Heart left ventricle (tissue), 13 donors: Measurements from ENCODE around the gene SEC23B.

Experiments
- CTCF ChIP-seq, 12 donors: fragments of 200-600 bp; sonication (generic) in 4 of 12; IDR thresholded peaks; one replicate each; pipeline versions ENCODE4 v1.5.0 to v1.8.0; 2018 to 2022; ENCODE audit warnings: antibody characterized with exemption in 12 of 12, mild to moderate bottlenecking in 5 of 12
- POLR2A ChIP-seq, 2 donors: fragments of 450-650 bp; IDR thresholded peaks; one replicate each; pipeline ENCODE4 v1.6.1; 2017; ENCODE audit warnings: antibody characterized with exemption in 2 of 2, mild to moderate bottlenecking in 2 of 2, moderate library complexity in 2 of 2
- donor health status: ischemic (EF 13 %, LVEDD 7.1; RV severe dilation, severe dysfunction).
- donor health status: DM: no; HTN: yes; CAD: no.
- donor health status: DM: no; HTN: no; CAD: no.
- donor health status: ischemic (EF 25% LVEDD 6.9; RV normal size, moderate dysfunction).
- donor health status: ischemic (EF 25% LVEDD 5.7; RV mildly dilated, moderate dysfunction).
- donor health status: ischemic (EF 35%, LVEDD 5.7; RV mildly dilated, moderate dysfunction).
- donor health status: nonischemic (EF 11% LVEDD 7.7; RV severe dilation, severe dysfunction).
- donor health status: DM: yes; HTN: yes; CAD: no.
- donor health status: PGD.
- donor health status: ischemic (EF 29% LVEDD 5.4; RV normal size, mild dysfunction).
- donor health status: nonischemic (EF 23%, LVEDD 6.1; RV moderate dilation, normal function).

- TF ChIP-seq CTCF (IDR thresholded peaks at IDR 0.05) (no peak), POLR2A (IDR thresholded peaks at IDR 0.05) (no peak)
Measured at GRCh38 chr20:18596270-18596669, 88.5 kb downstream of the SEC23B start.
